HEK293 (cell line): ENCODE data around the gene HHAT.

Source experiments
- CTCF ChIA-PET: fragments of 350-600 bp; formaldehyde crosslinking; extraction: SDS; loops from one replicate; lab custom pipeline; 2021; ENCODE audit warnings: antibody characterized with exemption; lab: Yijun Ruan, JAX
- POLR2A ChIA-PET: fragments of 300-600 bp; formaldehyde crosslinking; extraction: SDS; loops from one replicate; lab custom pipeline; 2020; ENCODE audit warnings: antibody characterized with exemption, inconsistent platforms; lab: Yijun Ruan, JAX
- H3K27ac ChIP-seq: fragments of 200-500 bp; sonication (Bioruptor generic); 2 replicates; pipeline ENCODE4 v1.5.1; 2014; ENCODE audit warnings: low read depth, low read length, control low read depth, inconsistent platforms; ENCODE audit errors: extremely low read depth
- H3K36me3 ChIP-seq, 2 experiments: fragments of 200-500 bp in 1 of 2; sonication (Bioruptor generic) in 1 of 2; 1 replicate in 1 of 2; 2 replicates in 1 of 2; pipeline ENCODE4 v1.5.1; 2014 to 2017; ENCODE audit warnings: inconsistent platforms in 2 of 2, low read length in 2 of 2; ENCODE audit not compliant: control insufficient read depth in 2 of 2, insufficient read depth in 1 of 2
- H3K4me1 ChIP-seq: fragments of 200-500 bp; sonication (Bioruptor generic); 2 replicates; pipeline ENCODE4 v1.5.1; 2014; ENCODE audit warnings: mild to moderate bottlenecking, low read length, inconsistent platforms; ENCODE audit not compliant: control insufficient read depth, insufficient read depth
- H3K4me3 ChIP-seq: 2 replicates; pipeline ENCODE4 v1.5.1; 2011; ENCODE audit warnings: low read depth, mild to moderate bottlenecking, control low read depth, low read length, moderate library complexity
- H3K9me3 ChIP-seq: fragments of 200-500 bp; sonication (Bioruptor generic); 2 replicates; pipeline ENCODE4 v1.5.1; 2014; ENCODE audit warnings: low read depth, low read length, inconsistent platforms; ENCODE audit not compliant: control insufficient read depth, insufficient read depth
- BCL11A ChIP-seq: fragments of 450-650 bp; formaldehyde crosslinking; IDR thresholded peaks from 2 replicates; pipeline ENCODE4 v1.5.1; 2016; ENCODE audit warnings: low read depth, missing biosample characterization, missing genetic modification characterization
- FEZF1 ChIP-seq: fragments of 450-650 bp; formaldehyde crosslinking; IDR thresholded peaks from 2 replicates; pipeline ENCODE4 v1.5.1; 2016; ENCODE audit warnings: missing biosample characterization, missing genetic modification characterization
- SCRT1 ChIP-seq: fragments of 450-650 bp; formaldehyde crosslinking; IDR thresholded peaks from 2 replicates; pipeline ENCODE4 v1.5.1; 2016; ENCODE audit warnings: missing biosample characterization, missing genetic modification characterization, borderline replicate concordance
- SCRT2 ChIP-seq: fragments of 450-650 bp; formaldehyde crosslinking; IDR thresholded peaks from 2 replicates; pipeline ENCODE4 v1.5.1; 2016; ENCODE audit warnings: missing biosample characterization, missing genetic modification characterization
- WT1 ChIP-seq: fragments of 450-650 bp; formaldehyde crosslinking; IDR thresholded peaks from 2 replicates; pipeline ENCODE4 v1.5.1; 2016; ENCODE audit warnings: missing biosample characterization, missing genetic modification characterization
- YY1 ChIP-seq: fragments of 450-650 bp; formaldehyde crosslinking; IDR thresholded peaks from 2 replicates; pipeline ENCODE4 v1.5.1; 2018; ENCODE audit warnings: missing biosample characterization, missing genetic modification characterization
- ZBTB6 ChIP-seq: fragments of 450-650 bp; formaldehyde crosslinking; IDR thresholded peaks from 2 replicates; pipeline ENCODE4 v1.5.1; 2017; ENCODE audit warnings: missing biosample characterization, missing genetic modification characterization
- ZFHX2 ChIP-seq: fragments of 450-650 bp; formaldehyde crosslinking; conservative IDR thresholded peaks from 2 replicates; pipeline ENCODE4 v1.5.1; 2016; ENCODE audit warnings: missing biosample characterization, missing genetic modification characterization
- ZNF112 ChIP-seq: fragments of 450-650 bp; formaldehyde crosslinking; IDR thresholded peaks from 2 replicates; pipeline ENCODE4 v1.5.0; 2017; ENCODE audit warnings: missing biosample characterization, missing genetic modification characterization
- ZNF132 ChIP-seq: fragments of 450-650 bp; formaldehyde crosslinking; IDR thresholded peaks from 2 replicates; pipeline ENCODE4 v1.5.1; 2017; ENCODE audit warnings: missing biosample characterization, missing genetic modification characterization, borderline replicate concordance
- ZNF221 ChIP-seq: fragments of 450-650 bp; formaldehyde crosslinking; IDR thresholded peaks from 2 replicates; pipeline ENCODE4 v1.5.1; 2017; ENCODE audit warnings: missing biosample characterization, missing genetic modification characterization, borderline replicate concordance
- ZNF302 ChIP-seq: fragments of 450-650 bp; formaldehyde crosslinking; IDR thresholded peaks from 2 replicates; pipeline ENCODE4 v1.5.1; 2016; ENCODE audit warnings: missing biosample characterization, missing genetic modification characterization, low read depth
- ZNF350 ChIP-seq: fragments of 450-650 bp; formaldehyde crosslinking; IDR thresholded peaks from 2 replicates; pipeline ENCODE4 v1.5.0; 2017; ENCODE audit warnings: missing biosample characterization, mild to moderate bottlenecking, missing genetic modification characterization
- ZNF366 ChIP-seq: fragments of 450-650 bp; formaldehyde crosslinking; conservative IDR thresholded peaks from 2 replicates; pipeline ENCODE4 v1.5.1; 2016; ENCODE audit warnings: missing biosample characterization, missing genetic modification characterization
- ZNF394 ChIP-seq: fragments of 450-650 bp; formaldehyde crosslinking; IDR thresholded peaks from 2 replicates; pipeline ENCODE4 v1.5.1; 2016; ENCODE audit warnings: missing biosample characterization, missing genetic modification characterization, mild to moderate bottlenecking, moderate library complexity, borderline replicate concordance
- ZNF530 ChIP-seq: fragments of 450-650 bp; formaldehyde crosslinking; IDR thresholded peaks from 2 replicates; pipeline ENCODE4 v1.5.1; 2016; ENCODE audit warnings: low read depth, missing biosample characterization, missing genetic modification characterization
- ZNF596 ChIP-seq: fragments of 450-650 bp; IDR thresholded peaks from 2 replicates; pipeline ENCODE4 v1.5.0; 2018; ENCODE audit warnings: missing biosample characterization, mild to moderate bottlenecking, missing genetic modification characterization, moderate library complexity
- ZNF660 ChIP-seq: fragments of 450-650 bp; IDR thresholded peaks from 2 replicates; pipeline ENCODE4 v1.5.1; 2018; ENCODE audit warnings: missing biosample characterization, mild to moderate bottlenecking, missing genetic modification characterization
- TF ChIP-seq, protein P1 (sequence below): fragments of 450-650 bp; formaldehyde crosslinking; IDR thresholded peaks from 2 replicates; pipeline ENCODE4 v1.5.1; 2016; ENCODE audit warnings: missing biosample characterization, missing genetic modification characterization, low read depth
- TF ChIP-seq, protein P2 (sequence below): fragments of 450-650 bp; formaldehyde crosslinking; IDR thresholded peaks from 2 replicates; pipeline ENCODE4 v1.5.1; 2016; ENCODE audit warnings: missing biosample characterization, missing genetic modification characterization
- TF ChIP-seq, protein P3 (sequence below): fragments of 450-650 bp; formaldehyde crosslinking; IDR thresholded peaks from 2 replicates; pipeline ENCODE4 v1.5.1; 2016; ENCODE audit warnings: missing biosample characterization, missing genetic modification characterization
- TF ChIP-seq, protein P4 (sequence below): fragments of 450-650 bp; formaldehyde crosslinking; IDR thresholded peaks from 2 replicates; pipeline ENCODE4 v1.5.1; 2016; ENCODE audit warnings: missing biosample characterization, missing genetic modification characterization

The HHAT gene

DNA sequence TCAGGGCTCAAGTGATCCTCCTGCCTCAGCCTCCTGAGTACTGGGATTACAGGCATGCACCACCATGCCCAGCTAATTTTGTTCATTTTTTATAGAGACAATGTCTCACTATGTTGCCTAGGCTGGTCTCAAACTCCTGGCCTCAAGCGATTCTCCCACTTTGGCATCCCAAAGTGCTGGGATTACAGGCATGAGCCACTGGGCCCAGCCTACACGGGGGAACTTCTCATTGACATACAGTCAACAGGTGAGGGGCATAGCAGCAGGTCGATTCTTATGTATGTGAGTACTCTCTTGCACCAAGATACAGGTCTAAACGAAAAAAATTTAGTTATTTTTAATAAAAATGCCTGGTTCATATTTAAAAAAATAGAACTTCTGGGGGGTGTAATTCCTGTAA, 39.5 kb upstream of the HHAT start:
- H3K9me3 ChIP-seq, result no peaks in the 10 kb centered on the region
- H3K27ac ChIP-seq, result no peak overlapping the region
- H3K36me3 ChIP-seq, result no peaks in the 10 kb centered on the region
- TF ChIP-seq, protein P1, sequence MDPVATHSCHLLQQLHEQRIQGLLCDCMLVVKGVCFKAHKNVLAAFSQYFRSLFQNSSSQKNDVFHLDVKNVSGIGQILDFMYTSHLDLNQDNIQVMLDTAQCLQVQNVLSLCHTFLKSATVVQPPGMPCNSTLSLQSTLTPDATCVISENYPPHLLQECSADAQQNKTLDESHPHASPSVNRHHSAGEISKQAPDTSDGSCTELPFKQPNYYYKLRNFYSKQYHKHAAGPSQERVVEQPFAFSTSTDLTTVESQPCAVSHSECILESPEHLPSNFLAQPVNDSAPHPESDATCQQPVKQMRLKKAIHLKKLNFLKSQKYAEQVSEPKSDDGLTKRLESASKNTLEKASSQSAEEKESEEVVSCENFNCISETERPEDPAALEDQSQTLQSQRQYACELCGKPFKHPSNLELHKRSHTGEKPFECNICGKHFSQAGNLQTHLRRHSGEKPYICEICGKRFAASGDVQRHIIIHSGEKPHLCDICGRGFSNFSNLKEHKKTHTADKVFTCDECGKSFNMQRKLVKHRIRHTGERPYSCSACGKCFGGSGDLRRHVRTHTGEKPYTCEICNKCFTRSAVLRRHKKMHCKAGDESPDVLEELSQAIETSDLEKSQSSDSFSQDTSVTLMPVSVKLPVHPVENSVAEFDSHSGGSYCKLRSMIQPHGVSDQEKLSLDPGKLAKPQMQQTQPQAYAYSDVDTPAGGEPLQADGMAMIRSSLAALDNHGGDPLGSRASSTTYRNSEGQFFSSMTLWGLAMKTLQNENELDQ (tag by site-specific recombination), result no peak
- TF ChIP-seq ZNF530 (tag by site-specific recombination) (no peak), ZNF132 (tag by site-specific recombination) (no peak), SCRT1 (tag by site-specific recombination) (peak; percentile 66; the same call in 1 of the 2 replicates), SCRT2 (tag by site-specific recombination) (peak; percentile 66; the same call in 1 of the 2 replicates), ZNF302 (tag by site-specific recombination) (no peak)
- peaks cover 16% of the 10 kb centered on the region for H3K4me1 ChIP-seq
- ChIA-PET CTCF (interaction anchor here (0.8 kb wide), 1 partner anchor 24 kb away, joined by 4 read pairs; no protein-coding TSS in a partner anchor), POLR2A (no interaction called here)
- H3K4me3 ChIP-seq, result no peak overlapping the region

DNA sequence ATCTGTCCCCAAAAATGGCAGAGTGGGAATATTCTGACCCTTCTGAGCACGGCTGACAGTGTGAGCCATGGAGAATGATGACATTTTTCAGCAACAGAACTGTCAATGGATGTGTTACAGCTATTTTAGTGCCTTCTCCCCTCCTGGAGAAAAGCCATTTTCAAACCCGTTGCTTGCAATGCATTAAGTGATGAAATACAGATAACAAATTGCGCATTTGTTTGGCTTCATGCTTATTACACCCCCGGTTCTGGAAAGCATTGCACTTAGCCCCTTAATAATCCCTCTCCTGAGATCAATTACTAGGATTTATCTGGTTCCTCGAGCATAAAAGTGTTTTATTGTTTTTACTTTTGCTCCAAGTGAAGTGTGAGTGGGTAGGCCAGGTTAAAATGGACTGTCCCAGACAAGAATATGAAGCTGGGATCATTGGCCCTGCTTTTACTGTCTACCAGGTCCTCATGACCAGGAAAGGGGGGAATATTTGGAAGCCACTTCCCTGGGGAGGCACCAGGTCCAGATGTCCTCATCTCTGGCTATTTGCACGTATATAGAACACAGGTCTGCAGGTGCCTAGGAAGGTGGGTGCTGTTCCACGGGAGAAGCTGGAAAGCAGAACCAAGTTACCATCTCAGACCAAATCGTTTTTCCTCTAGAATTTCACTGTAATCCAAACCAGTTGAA, 37.5 kb upstream of the HHAT start:
- no peaks in the 10 kb centered on the region for H3K9me3 ChIP-seq
- H3K4me3 ChIP-seq, result no peak overlapping the region
- ChIA-PET POLR2A (interaction anchor here (0.7 to 2.0 kb wide), 6 partner anchors 11 to 120 kb away, joined by 3 to 12 read pairs (median 6); partner anchors contain the start of gene SERTAD4), CTCF (interaction anchor here (0.5 to 4.2 kb wide), 13 partner anchors 18 to 468 kb away, joined by 3 to 19 read pairs (median 3); no protein-coding TSS in a partner anchor)
- no peaks in the 10 kb centered on the region for H3K36me3 ChIP-seq
- H3K4me1 ChIP-seq, result peaks cover 20% of the 10 kb centered on the region
- peak overlapping the region; percentile 1; the same call in 1 of the 2 replicates for H3K27ac ChIP-seq
- TF ChIP-seq BCL11A (tag by site-specific recombination), result no peak
- TF ChIP-seq, protein P2, sequence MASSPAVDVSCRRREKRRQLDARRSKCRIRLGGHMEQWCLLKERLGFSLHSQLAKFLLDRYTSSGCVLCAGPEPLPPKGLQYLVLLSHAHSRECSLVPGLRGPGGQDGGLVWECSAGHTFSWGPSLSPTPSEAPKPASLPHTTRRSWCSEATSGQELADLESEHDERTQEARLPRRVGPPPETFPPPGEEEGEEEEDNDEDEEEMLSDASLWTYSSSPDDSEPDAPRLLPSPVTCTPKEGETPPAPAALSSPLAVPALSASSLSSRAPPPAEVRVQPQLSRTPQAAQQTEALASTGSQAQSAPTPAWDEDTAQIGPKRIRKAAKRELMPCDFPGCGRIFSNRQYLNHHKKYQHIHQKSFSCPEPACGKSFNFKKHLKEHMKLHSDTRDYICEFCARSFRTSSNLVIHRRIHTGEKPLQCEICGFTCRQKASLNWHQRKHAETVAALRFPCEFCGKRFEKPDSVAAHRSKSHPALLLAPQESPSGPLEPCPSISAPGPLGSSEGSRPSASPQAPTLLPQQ (tag by site-specific recombination), result 0 out of 2 replicates have a peak, but pooled peaks have one; percentile 4
- no peak for TF ChIP-seq ZNF596 (tag by site-specific recombination)
- peak; percentile 45 for TF ChIP-seq ZFHX2 (tag by site-specific recombination)
- no peak for TF ChIP-seq ZNF221 (tag by site-specific recombination)
- no peak for TF ChIP-seq WT1 (tag by site-specific recombination)
- no peak for TF ChIP-seq ZNF112 (tag by site-specific recombination)
- no peak for TF ChIP-seq YY1 (tag by site-specific recombination)
- TF ChIP-seq ZNF366 (tag by site-specific recombination), result no peak
- TF ChIP-seq, protein P3, sequence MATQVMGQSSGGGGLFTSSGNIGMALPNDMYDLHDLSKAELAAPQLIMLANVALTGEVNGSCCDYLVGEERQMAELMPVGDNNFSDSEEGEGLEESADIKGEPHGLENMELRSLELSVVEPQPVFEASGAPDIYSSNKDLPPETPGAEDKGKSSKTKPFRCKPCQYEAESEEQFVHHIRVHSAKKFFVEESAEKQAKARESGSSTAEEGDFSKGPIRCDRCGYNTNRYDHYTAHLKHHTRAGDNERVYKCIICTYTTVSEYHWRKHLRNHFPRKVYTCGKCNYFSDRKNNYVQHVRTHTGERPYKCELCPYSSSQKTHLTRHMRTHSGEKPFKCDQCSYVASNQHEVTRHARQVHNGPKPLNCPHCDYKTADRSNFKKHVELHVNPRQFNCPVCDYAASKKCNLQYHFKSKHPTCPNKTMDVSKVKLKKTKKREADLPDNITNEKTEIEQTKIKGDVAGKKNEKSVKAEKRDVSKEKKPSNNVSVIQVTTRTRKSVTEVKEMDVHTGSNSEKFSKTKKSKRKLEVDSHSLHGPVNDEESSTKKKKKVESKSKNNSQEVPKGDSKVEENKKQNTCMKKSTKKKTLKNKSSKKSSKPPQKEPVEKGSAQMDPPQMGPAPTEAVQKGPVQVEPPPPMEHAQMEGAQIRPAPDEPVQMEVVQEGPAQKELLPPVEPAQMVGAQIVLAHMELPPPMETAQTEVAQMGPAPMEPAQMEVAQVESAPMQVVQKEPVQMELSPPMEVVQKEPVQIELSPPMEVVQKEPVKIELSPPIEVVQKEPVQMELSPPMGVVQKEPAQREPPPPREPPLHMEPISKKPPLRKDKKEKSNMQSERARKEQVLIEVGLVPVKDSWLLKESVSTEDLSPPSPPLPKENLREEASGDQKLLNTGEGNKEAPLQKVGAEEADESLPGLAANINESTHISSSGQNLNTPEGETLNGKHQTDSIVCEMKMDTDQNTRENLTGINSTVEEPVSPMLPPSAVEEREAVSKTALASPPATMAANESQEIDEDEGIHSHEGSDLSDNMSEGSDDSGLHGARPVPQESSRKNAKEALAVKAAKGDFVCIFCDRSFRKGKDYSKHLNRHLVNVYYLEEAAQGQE, result no peak
- no peak for TF ChIP-seq ZBTB6 (tag by site-specific recombination)
- TF ChIP-seq, protein P4, sequence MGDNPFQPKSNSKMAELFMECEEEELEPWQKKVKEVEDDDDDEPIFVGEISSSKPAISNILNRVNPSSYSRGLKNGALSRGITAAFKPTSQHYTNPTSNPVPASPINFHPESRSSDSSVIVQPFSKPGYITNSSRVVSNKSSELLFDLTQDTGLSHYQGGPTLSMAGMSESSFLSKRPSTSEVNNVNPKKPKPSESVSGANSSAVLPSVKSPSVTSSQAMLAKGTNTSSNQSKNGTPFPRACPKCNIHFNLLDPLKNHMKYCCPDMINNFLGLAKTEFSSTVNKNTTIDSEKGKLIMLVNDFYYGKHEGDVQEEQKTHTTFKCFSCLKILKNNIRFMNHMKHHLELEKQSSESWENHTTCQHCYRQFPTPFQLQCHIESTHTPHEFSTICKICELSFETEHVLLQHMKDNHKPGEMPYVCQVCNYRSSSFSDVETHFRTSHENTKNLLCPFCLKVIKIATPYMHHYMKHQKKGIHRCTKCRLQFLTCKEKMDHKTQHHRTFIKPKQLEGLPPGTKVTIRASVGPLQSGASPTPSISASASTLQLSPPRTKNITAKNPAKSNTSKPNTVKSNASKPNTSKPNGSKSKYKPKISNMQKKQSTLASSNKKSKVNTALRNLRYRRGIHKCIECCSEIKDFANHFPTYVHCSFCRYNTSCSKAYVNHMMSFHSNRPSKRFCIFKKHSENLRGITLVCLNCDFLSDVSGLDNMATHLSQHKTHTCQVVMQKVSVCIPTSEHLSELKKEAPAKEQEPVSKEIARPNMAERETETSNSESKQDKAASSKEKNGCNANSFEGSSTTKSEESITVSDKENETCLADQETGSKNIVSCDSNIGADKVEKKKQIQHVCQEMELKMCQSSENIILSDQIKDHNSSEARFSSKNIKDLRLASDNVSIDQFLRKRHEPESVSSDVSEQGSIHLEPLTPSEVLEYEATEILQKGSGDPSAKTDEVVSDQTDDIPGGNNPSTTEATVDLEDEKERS, result no peak
- TF ChIP-seq ZNF660 (tag by site-specific recombination), result no peak
- peak; percentile 66 for TF ChIP-seq FEZF1 (tag by site-specific recombination)
- no peak for TF ChIP-seq ZNF350 (tag by site-specific recombination)
- TF ChIP-seq ZNF394 (tag by site-specific recombination), result no peak
